HCT116 (cell line): ENCODE data around the gene FBXL3. TPM values are rescaled to one million over a fixed set of nuclear protein-coding genes. Genes with fewer than 3 reads are reported as not detected.

Source experiments
- ATAC-seq: fragments of 200-7000 bp; cut with Tn5 transposase; 2 replicates; pipeline ENCODE4 v1.9.1; 2020; ENCODE audit warnings: mild to moderate bottlenecking, moderate library complexity
- BruUV-seq: library from RNA; stranded (reverse); fragments of 400-500 nt; replicated peaks from 2 replicates; lab custom pipeline; 2021; lab: Mats Ljungman, UMichigan
- CTCF ChIA-PET: fragments of 300-600 bp; sonication (Branson Sonifier 250); formaldehyde crosslinking; loops from one replicate; lab custom pipeline; 2021; ENCODE audit warnings: antibody characterized with exemption; lab: Charles Lee
- POLR2A ChIA-PET: fragments of 300-600, 350-600 bp; sonication (Branson Sonifier 250); formaldehyde crosslinking; loops from one replicate; lab custom pipeline; 2021; ENCODE audit warnings: antibody characterized with exemption; lab: Charles Lee
- RAD21 ChIA-PET, 2 experiments: fragments of 300-600 bp; sonication (Branson Sonifier 250); formaldehyde crosslinking; loops; one replicate each; lab custom pipeline; 2023; ENCODE audit warnings: low total read pairs in 2 of 2; ENCODE audit not compliant: uncharacterized antibody in 2 of 2, unreplicated experiment in 2 of 2, low non-redundant PET in 1 of 2; lab: Charles Lee
- DNase-seq: peaks from one replicate; pipeline ENCODE4 v3.0.0-alpha.2; 2010; ENCODE audit warnings: low read depth, low spot score
- H2AFZ ChIP-seq: fragments of 200-600 bp; shearing (Covaris generic), sonication (generic); 2 replicates; pipeline ENCODE4 v1.6.1; 2017; ENCODE audit warnings: low read depth, mixed run types, mixed read lengths, antibody characterized with exemption, low read length; ENCODE audit not compliant: poor library complexity, severe bottlenecking
- H3K27ac ChIP-seq: 2 replicates; pipeline ENCODE4 v1.5.1; 2012; ENCODE audit warnings: low read depth, low read length
- H3K27me3 ChIP-seq: fragments of 200-600 bp; sonication (generic); 2 replicates; pipeline ENCODE4 v1.6.1; 2016; ENCODE audit warnings: mixed run types, low read length, mixed read lengths; ENCODE audit not compliant: insufficient read depth
- H3K36me3 ChIP-seq, 2 experiments: fragments of 200-500 bp in 1 of 2; fragments of 200-600 bp in 1 of 2; sonication (Bioruptor generic) in 1 of 2; sonication (generic) in 1 of 2; 2 replicates each; pipeline versions ENCODE4 v1.5.1 to v1.6.1; 2014 to 2016; ENCODE audit warnings: low read length in 2 of 2, inconsistent platforms in 1 of 2, mixed read lengths in 1 of 2, mixed run types in 1 of 2; ENCODE audit not compliant: insufficient read depth in 2 of 2, control insufficient read depth in 1 of 2
- H3K4me1 ChIP-seq, 2 experiments: fragments of 200-600 bp in 1 of 2; sonication (generic) in 1 of 2; 2 replicates each; pipeline versions ENCODE4 v1.5.1 to v1.6.1; 2012 to 2017; ENCODE audit warnings: low read length in 2 of 2, inconsistent platforms in 1 of 2, mild to moderate bottlenecking in 1 of 2, mixed read lengths in 1 of 2, mixed run types in 1 of 2, moderate library complexity in 1 of 2; ENCODE audit not compliant: insufficient read depth in 2 of 2, control insufficient read depth in 1 of 2
- H3K4me2 ChIP-seq: fragments of 200-600 bp; sonication (generic); 2 replicates; pipeline ENCODE4 v1.6.1; 2017; ENCODE audit warnings: mixed run types, low read length, mixed read lengths
- H3K4me3 ChIP-seq, 2 experiments: fragments of 200-600 bp in 1 of 2; sonication (generic) in 1 of 2; replicated peaks in 1 of 2; 2 replicates each; pipeline ENCODE4 v1.5.1; 2011 to 2016; ENCODE audit warnings: low read length in 2 of 2, control low read depth in 1 of 2, low read depth in 1 of 2, mild to moderate bottlenecking in 1 of 2, mixed read lengths in 1 of 2, mixed run types in 1 of 2
- H3K79me2 ChIP-seq: fragments of 200-600 bp; sonication (generic); 2 replicates; pipeline ENCODE4 v1.6.1; 2017; ENCODE audit warnings: mild to moderate bottlenecking, mixed run types, low read length, moderate library complexity, mixed read lengths; ENCODE audit not compliant: insufficient read depth
- H3K9ac ChIP-seq: fragments of 200-600 bp; sonication (generic); 2 replicates; pipeline ENCODE4 v1.6.1; 2016; ENCODE audit warnings: low read length, mixed read lengths
- H3K9me2 ChIP-seq: fragments of 200-600 bp; sonication (generic), shearing (Covaris generic); 2 replicates; pipeline ENCODE4 v1.6.1; 2017; ENCODE audit warnings: mixed run types, mild to moderate bottlenecking, moderate library complexity; ENCODE audit not compliant: insufficient read depth
- H3K9me3 ChIP-seq, 2 experiments: fragments of 200-500 bp in 1 of 2; fragments of 200-600 bp in 1 of 2; sonication (Bioruptor generic) in 1 of 2; sonication (generic) in 1 of 2; 2 replicates each; pipeline ENCODE4 v1.6.1; 2014 to 2017; ENCODE audit warnings: low read length in 2 of 2, mixed read lengths in 2 of 2, inconsistent platforms in 1 of 2, low read depth in 1 of 2, mild to moderate bottlenecking in 1 of 2, mixed run types in 1 of 2, moderate library complexity in 1 of 2; ENCODE audit not compliant: control insufficient read depth in 1 of 2, insufficient read depth in 1 of 2
- H4K20me1 ChIP-seq: fragments of 200-600 bp; sonication (generic), shearing (Covaris generic); 2 replicates; pipeline ENCODE4 v1.6.1; 2017; ENCODE audit warnings: mixed run types, mild to moderate bottlenecking, moderate library complexity; ENCODE audit not compliant: insufficient read depth
- CBX3 ChIP-seq: IDR thresholded peaks from 2 replicates; pipeline ENCODE4 v1.6.1; 2012; ENCODE audit warnings: low read depth
- CTCF ChIP-seq, 3 experiments: fragments of 200-600 bp in 1 of 3; sonication (generic) in 1 of 3; IDR thresholded peaks in 2 of 3; conservative IDR thresholded peaks in 1 of 3; 2 replicates each; pipeline ENCODE4 v1.5.1; 2012 to 2017; ENCODE audit warnings: low read depth in 2 of 3, low read length in 2 of 3, antibody characterized with exemption in 1 of 3, borderline replicate concordance in 1 of 3, control low read depth in 1 of 3, mild to moderate bottlenecking in 1 of 3, mixed read lengths in 1 of 3, mixed run types in 1 of 3, moderate library complexity in 1 of 3; ENCODE audit not compliant: insufficient read depth in 1 of 3
- EGR1 ChIP-seq: IDR thresholded peaks from 2 replicates; pipeline ENCODE4 v1.6.1; 2012; ENCODE audit warnings: low read depth
- EZH2 ChIP-seq: fragments of 200-600 bp; sonication (generic); IDR thresholded peaks from 2 replicates; pipeline ENCODE4 v1.6.1; 2017; ENCODE audit warnings: antibody characterized with exemption, mixed run types
- FOSL1 ChIP-seq: IDR thresholded peaks from 2 replicates; pipeline ENCODE4 v1.6.1; 2012; ENCODE audit warnings: low read depth
- MAX ChIP-seq: IDR thresholded peaks from 2 replicates; pipeline ENCODE4 v1.6.1; 2012
- POLR2AphosphoS5 ChIP-seq: IDR thresholded peaks from 2 replicates; pipeline ENCODE4 v1.6.1; 2011; ENCODE audit warnings: mild to moderate bottlenecking, low read depth, low read length, moderate library complexity
- RAD21 ChIP-seq: IDR thresholded peaks from 2 replicates; pipeline ENCODE4 v1.6.1; 2012; ENCODE audit warnings: low read depth, mild to moderate bottlenecking
- SIN3A ChIP-seq: IDR thresholded peaks from 2 replicates; pipeline ENCODE4 v1.6.1; 2012; ENCODE audit warnings: low read depth
- SP1 ChIP-seq: IDR thresholded peaks from 2 replicates; pipeline ENCODE4 v1.6.1; 2012; ENCODE audit warnings: low read depth
- YY1 ChIP-seq: IDR thresholded peaks from 2 replicates; pipeline ENCODE4 v1.6.1; 2011; ENCODE audit warnings: low read length, low read depth, moderate library complexity, mild to moderate bottlenecking; ENCODE audit not compliant: insufficient replicate concordance; ENCODE audit errors: extremely low read depth
- ZFX ChIP-seq: fragments of 450-650 bp; IDR thresholded peaks from 2 replicates; pipeline ENCODE4 v1.6.1; 2017
- ZNF274 ChIP-seq: fragments of 200-500 bp; sonication (Bioruptor generic); IDR thresholded peaks from 2 replicates; pipeline ENCODE4 v1.6.1; 2014; ENCODE audit warnings: mild to moderate bottlenecking, low read depth, low read length, inconsistent platforms
- intact Hi-C: fragments of 100-400 bp; cut with micrococcal nuclease; formaldehyde crosslinking; loops from 2 replicates; pipeline ENCODE4 v1.10.0; 2022
- total RNA-seq: library from RNA; stranded (reverse); gene quantifications from one replicate; pipeline ENCODE4 v1.2.1, GENCODE V29; 2021; ENCODE audit not compliant: unreplicated experiment

The FBXL3 gene
- total RNA-seq, 1 experiment from 2014 or later: 24.0 TPM

GRCh38 chr13:76958841-76959432 lies 68.0 kb downstream of the FBXL3 start:
- RAD21 ChIA-PET: no interaction called here
- TF ChIP-seq EZH2: no peak
- no peak for TF ChIP-seq SIN3A
- TF ChIP-seq EGR1: no peak
- TF ChIP-seq ZFX: no peak
- TF ChIP-seq SP1: no peak
- no peak for TF ChIP-seq CTCF (IDR thresholded peaks at IDR 0.05 in 2 of 3, conservative IDR thresholded peaks at IDR 0.05 in 1 of 3; ENCODE audit: borderline replicate concordance in 1 of 3, insufficient read depth in 1 of 3, low read depth in 2 of 3, low read length in 2 of 3)
- H3K4me1 ChIP-seq: no peaks in the 10 kb centered on the region
- POLR2A ChIA-PET: no interaction called here
- peaks cover 0 to 4% of the 10 kb centered on the region in 2 experiments; a peak in 2 of 4 replicates for H3K9me3 ChIP-seq
- intact Hi-C loops: no loop called here
- H3K36me3 ChIP-seq: no peaks in the 10 kb centered on the region
- no TSS peak for BruUV-seq
- no peak overlapping the region for H3K4me2 ChIP-seq
- no peaks in the 10 kb centered on the region for H3K27me3 ChIP-seq
- H3K4me3 ChIP-seq: no peak overlapping the region
- H4K20me1 ChIP-seq: no peaks in the 10 kb centered on the region
- no peak for DNase-seq
- no peak overlapping the region for H2AFZ ChIP-seq
- CTCF ChIA-PET: no interaction called here
- no peak for ATAC-seq
- no peaks in the 10 kb centered on the region for H3K79me2 ChIP-seq
- H3K27ac ChIP-seq: no peak overlapping the region
- no peaks in the 10 kb centered on the region for H3K9me2 ChIP-seq
- H3K9ac ChIP-seq: no peak overlapping the region

GRCh38 chr13:76955661-76956060 lies 71.3 kb downstream of the FBXL3 start:
- Histone ChIP-seq H3K79me2 (no peaks in the 10 kb centered on the region), H3K27me3 (no peaks in the 10 kb centered on the region), H3K4me2 (no peak overlapping the region), H3K9me2 (no peaks in the 10 kb centered on the region; the same call in 1 of the 2 replicates), H3K9ac (no peak overlapping the region), H3K27ac (no peak overlapping the region), H3K9me3 (peaks cover 0 to 4% of the 10 kb centered on the region in 2 experiments; a peak in 2 of 4 replicates), H2AFZ (no peak overlapping the region), H3K4me3 (no peak overlapping the region), H3K36me3 (no peaks in the 10 kb centered on the region), H3K4me1 (no peaks in the 10 kb centered on the region), H4K20me1 (no peaks in the 10 kb centered on the region)
- TF ChIP-seq CTCF (IDR thresholded peaks at IDR 0.05 in 2 of 3, conservative IDR thresholded peaks at IDR 0.05 in 1 of 3; ENCODE audit: borderline replicate concordance in 1 of 3, insufficient read depth in 1 of 3, low read depth in 2 of 3, low read length in 2 of 3) (no peak), RAD21 (no peak), POLR2AphosphoS5 (no peak), SIN3A (no peak), FOSL1 (no peak), MAX (no peak), ZNF274 (no peak), YY1 (no peak), CBX3 (no peak)
- ATAC-seq: no peak
- intact Hi-C loops: no loop called here
- ChIA-PET CTCF (no interaction called here), RAD21 (no interaction called here), POLR2A (no interaction called here)
- DNase-seq: no peak
- BruUV-seq: no TSS peak
